Stimulated activated naive CD8-positive, alpha-beta T cell treated with anti-CD3 and anti-CD28 coated beads, Interleukin-15, Interleukin-2, amounts not matched to agents 100 ng/mL and 50 ng/mL, for 24 hours (primary cell): ENCODE results near the gene IFT52.
"Not testable (repeated sequence)": the region's sequence is repeated elsewhere in the genome, so short reads cannot be mapped to it uniquely, and the experiment has no call there.

Experiments used
- H3K27ac Mint-ChIP-seq: one replicate; pipeline ENCODE4 v1.8.0; 2021; ENCODE audit warnings: mild to moderate bottlenecking, mixed read lengths
- H3K27me3 Mint-ChIP-seq: one replicate; pipeline ENCODE4 v1.8.0; 2021; ENCODE audit warnings: mixed read lengths
- H3K36me3 Mint-ChIP-seq: one replicate; pipeline ENCODE4 v1.8.0; 2021; ENCODE audit warnings: low read depth, mixed read lengths
- H3K4me1 Mint-ChIP-seq: one replicate; pipeline ENCODE4 v1.8.0; 2021; ENCODE audit warnings: low read depth, mixed read lengths
- H3K4me3 Mint-ChIP-seq: one replicate; pipeline ENCODE4 v1.8.0; 2021; ENCODE audit warnings: mild to moderate bottlenecking, mixed read lengths
- H3K9me3 Mint-ChIP-seq: one replicate; pipeline ENCODE4 v1.8.0; 2021; ENCODE audit warnings: mixed read lengths

Gene IFT52

GRCh38 chr20:43583133-43583864 is 7.4 kb upstream of the IFT52 start:
- Mint-ChIP-seq H3K4me3 (no peak overlapping the region), H3K9me3 (no peaks in the 10 kb centered on the region), H3K27ac (no peak overlapping the region), H3K4me1 (no peaks in the 10 kb centered on the region), H3K36me3 (no peaks in the 10 kb centered on the region), H3K27me3 (peaks cover 5% of the 10 kb centered on the region)

DNA sequence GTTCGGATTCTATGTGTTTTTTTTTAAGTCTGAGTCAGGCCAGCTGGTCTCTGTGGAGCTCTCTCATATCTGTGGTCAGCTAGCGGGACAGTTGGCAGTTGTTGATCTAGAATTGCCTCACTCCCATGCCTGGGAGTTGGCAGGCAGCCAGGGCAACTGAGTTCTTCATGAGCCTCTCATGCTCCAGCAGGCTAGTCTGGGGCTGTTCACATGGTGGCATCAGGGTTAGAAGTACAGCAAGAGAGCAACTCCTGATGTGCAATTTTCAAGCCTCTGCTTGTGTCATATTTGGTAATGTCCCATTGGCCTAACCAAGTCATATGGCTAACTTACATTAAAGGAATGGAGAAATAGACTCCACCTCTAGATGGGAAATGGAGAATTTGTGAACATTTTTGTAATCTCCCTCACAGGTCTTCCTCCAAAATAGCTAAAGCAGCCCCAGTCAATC is 6.7 kb upstream of the IFT52 start:
- H3K9me3 Mint-ChIP-seq, result no peaks in the 10 kb centered on the region
- H3K27ac Mint-ChIP-seq, result no peak overlapping the region
- peaks cover 5% of the 10 kb centered on the region for H3K27me3 Mint-ChIP-seq
- H3K4me1 Mint-ChIP-seq, result no peaks in the 10 kb centered on the region
- no peaks in the 10 kb centered on the region for H3K36me3 Mint-ChIP-seq
- H3K4me3 Mint-ChIP-seq, result no peak overlapping the region

DNA sequence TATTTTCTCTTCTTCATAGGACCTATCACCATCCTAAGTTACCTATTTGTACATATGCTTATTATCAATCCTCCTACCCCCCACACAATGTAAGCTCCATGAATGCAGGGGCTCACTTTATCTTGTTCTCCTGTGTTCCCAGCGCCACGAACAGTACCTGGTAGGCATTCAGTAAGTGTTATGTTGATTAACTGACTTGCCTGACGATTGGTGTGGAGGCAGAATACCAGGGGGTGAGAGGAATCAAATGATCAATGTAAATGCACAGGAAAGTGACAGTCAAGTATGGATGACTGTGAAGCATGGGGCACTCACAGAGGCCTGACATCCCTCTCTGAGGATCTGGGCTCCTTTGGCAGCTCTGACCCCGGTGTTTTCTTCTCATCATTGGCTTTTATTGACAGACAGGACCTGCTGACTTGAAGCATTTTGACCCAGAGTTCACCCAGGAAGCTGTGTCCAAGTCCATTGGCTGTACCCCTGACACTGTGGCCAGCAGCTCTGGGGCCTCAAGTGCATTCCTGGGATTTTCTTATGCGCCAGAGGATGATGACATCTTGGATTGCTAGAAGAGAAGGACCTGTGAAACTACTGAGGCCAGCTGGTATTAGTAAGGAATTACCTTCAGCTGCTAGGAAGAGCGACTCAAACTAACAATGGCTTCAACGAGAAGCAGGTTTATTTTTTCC is 6.1 kb upstream of the IFT52 start:
- H3K4me1 Mint-ChIP-seq, result peaks cover under 1% of the 10 kb centered on the region
- peaks cover 5% of the 10 kb centered on the region for H3K27me3 Mint-ChIP-seq
- no peak overlapping the region for H3K4me3 Mint-ChIP-seq
- no peak overlapping the region for H3K27ac Mint-ChIP-seq
- no peaks in the 10 kb centered on the region for H3K9me3 Mint-ChIP-seq
- H3K36me3 Mint-ChIP-seq, result no peaks in the 10 kb centered on the region

DNA sequence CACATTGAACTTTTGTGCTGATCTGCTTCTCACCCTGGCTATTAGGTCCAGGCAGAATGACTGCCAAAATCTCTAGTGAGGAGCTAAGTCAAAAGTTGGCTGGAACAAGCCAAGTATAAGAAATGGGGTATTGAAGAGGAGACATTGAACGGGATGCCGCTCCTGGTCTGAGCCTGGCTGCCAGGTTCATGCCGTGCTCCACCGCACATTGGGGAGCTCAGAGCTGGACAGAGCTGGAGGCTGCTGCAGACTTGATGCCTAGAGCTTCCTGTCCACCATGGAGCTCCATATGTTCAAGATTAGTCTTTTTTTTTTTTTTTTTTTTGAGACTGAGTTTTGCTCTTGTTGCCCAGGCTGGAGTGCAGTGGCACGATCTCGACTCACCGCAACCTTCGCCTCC is 4.1 kb upstream of the IFT52 start:
- no peak overlapping the region for H3K27ac Mint-ChIP-seq
- peaks cover 5% of the 10 kb centered on the region for H3K27me3 Mint-ChIP-seq
- H3K36me3 Mint-ChIP-seq, result no peaks in the 10 kb centered on the region
- H3K4me3 Mint-ChIP-seq, result no peak overlapping the region
- peaks cover 14% of the 10 kb centered on the region for H3K4me1 Mint-ChIP-seq
- H3K9me3 Mint-ChIP-seq, result no peaks in the 10 kb centered on the region

- H3K27me3 Mint-ChIP-seq, H3K9me3 Mint-ChIP-seq, H3K4me3 Mint-ChIP-seq, H3K27ac Mint-ChIP-seq, H3K36me3 Mint-ChIP-seq: not testable (repeated sequence)
- H3K4me1 Mint-ChIP-seq, result peaks cover 20% of the 10 kb centered on the region
Observed at GRCh38 chr20:43588526-43588925, 2.2 kb upstream of the IFT52 start.

GRCh38 chr20:43590036-43590391 is 723 bp upstream of the IFT52 start:
- peaks cover 20% of the 10 kb centered on the region for H3K4me1 Mint-ChIP-seq
- peaks cover 9% of the 10 kb centered on the region for H3K36me3 Mint-ChIP-seq
- H3K27me3 Mint-ChIP-seq, result peaks cover 5% of the 10 kb centered on the region
- H3K4me3 Mint-ChIP-seq, result peak overlapping the region; percentile 90
- H3K9me3 Mint-ChIP-seq, result no peaks in the 10 kb centered on the region
- peak overlapping the region; percentile 97 for H3K27ac Mint-ChIP-seq

GRCh38 chr20:43601960-43602359 is 11.2 kb downstream of the IFT52 start:
- H3K4me1 Mint-ChIP-seq, H3K4me3 Mint-ChIP-seq, H3K27me3 Mint-ChIP-seq, H3K9me3 Mint-ChIP-seq, H3K27ac Mint-ChIP-seq: not testable (repeated sequence)
- peaks cover 24% of the 10 kb centered on the region for H3K36me3 Mint-ChIP-seq

- Mint-ChIP-seq H3K9me3 (no peaks in the 10 kb centered on the region), H3K4me1 (no peaks in the 10 kb centered on the region), H3K36me3 (peaks cover 18% of the 10 kb centered on the region), H3K27ac (no peak overlapping the region), H3K4me3 (no peak overlapping the region), H3K27me3 (no peaks in the 10 kb centered on the region)
Observed at GRCh38 chr20:43603124-43603523, 12.4 kb downstream of the IFT52 start.

DNA sequence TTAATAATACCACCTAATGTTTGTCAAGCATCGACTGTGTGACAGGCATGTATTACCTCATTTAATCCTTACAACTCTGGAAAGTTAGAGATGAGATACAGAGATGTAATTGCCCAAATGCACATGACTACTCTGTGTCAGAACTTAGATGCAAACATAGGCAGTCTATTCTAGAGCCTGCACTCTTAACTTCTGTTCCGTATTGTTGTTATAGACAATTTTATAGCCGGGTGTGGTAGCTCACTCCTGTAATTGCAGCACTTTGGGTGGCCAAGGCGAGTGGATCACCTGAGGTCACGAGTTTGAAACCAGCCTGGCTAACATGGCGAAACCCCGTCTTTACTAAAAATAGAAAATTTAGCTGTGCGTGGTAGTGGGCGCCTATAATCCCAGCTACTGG is 15.0 kb downstream of the IFT52 start:
- no peaks in the 10 kb centered on the region for H3K27me3 Mint-ChIP-seq
- H3K27ac Mint-ChIP-seq, result no peak overlapping the region
- no peaks in the 10 kb centered on the region for H3K4me1 Mint-ChIP-seq
- no peaks in the 10 kb centered on the region for H3K9me3 Mint-ChIP-seq
- no peak overlapping the region for H3K4me3 Mint-ChIP-seq
- peaks cover 14% of the 10 kb centered on the region for H3K36me3 Mint-ChIP-seq

GRCh38 chr20:43607278-43607677 is 16.5 kb downstream of the IFT52 start:
- not testable (repeated sequence) for H3K27ac Mint-ChIP-seq, H3K4me1 Mint-ChIP-seq, H3K9me3 Mint-ChIP-seq, H3K27me3 Mint-ChIP-seq, H3K4me3 Mint-ChIP-seq
- peaks cover 13% of the 10 kb centered on the region for H3K36me3 Mint-ChIP-seq

- peaks cover 43% of the 10 kb centered on the region for H3K36me3 Mint-ChIP-seq
- no peaks in the 10 kb centered on the region for H3K9me3 Mint-ChIP-seq
- no peak overlapping the region for H3K27ac Mint-ChIP-seq
- H3K27me3 Mint-ChIP-seq, result no peaks in the 10 kb centered on the region
- no peaks in the 10 kb centered on the region for H3K4me1 Mint-ChIP-seq
- no peak overlapping the region for H3K4me3 Mint-ChIP-seq
Observed at GRCh38 chr20:43631598-43631997, 40.9 kb downstream of the IFT52 start.

DNA sequence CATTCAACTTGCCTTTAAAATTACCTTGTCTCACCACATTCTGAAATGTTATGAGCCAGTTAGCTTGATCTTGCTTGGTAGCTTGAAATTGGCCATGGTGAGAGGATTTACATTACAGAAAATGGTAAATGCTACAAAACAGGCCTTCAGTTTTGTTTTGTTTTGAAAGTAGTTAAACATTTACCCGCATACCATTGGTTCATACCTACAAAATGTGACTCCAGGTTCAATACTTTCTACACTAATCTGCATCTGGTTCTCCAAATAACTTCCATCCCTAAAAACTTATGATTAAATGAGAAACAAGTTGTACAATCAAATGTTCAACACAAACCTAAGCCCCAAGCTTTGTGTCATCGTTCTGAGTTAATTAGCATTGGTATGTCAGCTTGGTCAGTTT is 45.7 kb downstream of the IFT52 start:
- Mint-ChIP-seq H3K9me3 (no peaks in the 10 kb centered on the region), H3K27ac (no peak overlapping the region), H3K4me3 (no peak overlapping the region), H3K4me1 (no peaks in the 10 kb centered on the region), H3K36me3 (peaks cover 44% of the 10 kb centered on the region), H3K27me3 (no peaks in the 10 kb centered on the region)

DNA sequence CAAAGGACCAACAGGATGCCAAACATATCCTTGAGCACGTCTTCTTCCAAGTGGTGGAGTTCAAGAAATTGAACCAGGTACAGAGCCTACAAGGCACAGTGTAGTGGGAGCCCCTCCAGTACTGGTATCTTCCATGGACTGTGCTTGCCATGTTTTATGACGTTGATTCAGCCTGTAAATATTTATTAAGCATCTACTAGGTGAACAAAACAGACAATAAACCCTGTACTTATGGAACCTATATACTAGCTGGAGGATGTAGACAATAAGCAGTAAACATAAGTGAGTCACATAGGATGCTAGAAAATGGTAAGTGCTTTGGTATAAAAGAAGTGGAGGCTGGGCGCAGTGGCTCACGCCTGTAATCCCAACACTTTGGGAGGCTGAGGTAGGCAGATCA is 51.8 kb downstream of the IFT52 start:
- no peaks in the 10 kb centered on the region for H3K27me3 Mint-ChIP-seq
- no peak overlapping the region for H3K27ac Mint-ChIP-seq
- no peaks in the 10 kb centered on the region for H3K9me3 Mint-ChIP-seq
- H3K36me3 Mint-ChIP-seq, result peaks cover 28% of the 10 kb centered on the region
- no peaks in the 10 kb centered on the region for H3K4me1 Mint-ChIP-seq
- H3K4me3 Mint-ChIP-seq, result no peak overlapping the region

DNA sequence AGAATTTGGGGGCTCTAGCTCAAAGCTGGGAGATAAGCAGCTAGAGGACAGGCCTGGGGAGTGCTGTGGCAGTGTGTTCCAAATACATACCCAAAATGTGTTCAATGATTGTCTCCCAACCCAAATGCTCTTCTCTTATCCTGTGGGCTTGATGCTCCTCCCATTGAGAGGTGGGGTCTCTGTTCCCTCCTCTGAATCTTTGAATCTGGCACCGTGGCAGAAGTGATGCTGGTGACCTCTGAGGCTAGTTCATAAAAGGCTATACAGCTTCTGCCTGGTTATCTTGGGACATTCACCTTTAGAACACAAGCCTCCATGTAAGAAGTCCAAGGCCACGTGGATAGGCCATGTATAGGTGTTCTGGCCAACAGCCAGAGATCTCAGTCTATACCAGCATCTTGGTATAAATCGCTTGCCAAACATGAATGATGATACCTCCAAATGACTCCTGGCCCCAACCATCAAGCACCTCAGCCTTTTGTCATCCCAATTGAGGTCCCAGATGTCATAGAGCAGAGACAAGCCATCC is 60.3 kb downstream of the IFT52 start:
- Mint-ChIP-seq H3K4me1 (no peaks in the 10 kb centered on the region), H3K36me3 (peaks cover 6% of the 10 kb centered on the region), H3K27ac (no peak overlapping the region), H3K4me3 (no peak overlapping the region), H3K9me3 (no peaks in the 10 kb centered on the region), H3K27me3 (no peaks in the 10 kb centered on the region)

DNA sequence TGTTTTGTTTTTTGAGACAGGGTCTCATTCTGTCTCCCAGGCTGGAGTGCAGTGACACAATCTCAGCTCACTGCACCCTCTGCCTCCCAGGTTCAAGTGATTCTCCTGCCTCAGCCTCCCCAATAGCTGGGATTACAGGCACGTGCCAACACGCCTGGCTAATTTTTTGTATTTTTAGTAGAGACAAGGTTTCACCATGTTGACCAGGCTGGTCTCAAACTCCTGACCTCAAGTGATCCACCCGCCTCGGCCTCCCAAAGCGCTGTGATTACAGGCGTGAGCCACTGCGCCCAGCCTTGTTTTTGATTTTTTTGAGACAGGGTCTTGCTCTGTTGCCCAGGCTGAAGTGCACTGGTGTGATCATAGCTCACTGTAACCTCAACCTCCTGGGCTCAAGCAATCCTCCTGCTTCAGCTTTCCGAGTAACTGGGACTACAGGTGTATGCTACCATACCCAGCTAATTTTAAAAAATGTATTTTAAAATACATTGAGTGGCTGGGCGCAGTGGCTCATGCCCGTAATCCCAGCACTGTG is 61.0 kb downstream of the IFT52 start:
- not testable (repeated sequence) for H3K27me3 Mint-ChIP-seq

More for the DNA sequence above, 61.0 kb downstream of the IFT52 start:
- H3K4me3 Mint-ChIP-seq, H3K9me3 Mint-ChIP-seq, H3K4me1 Mint-ChIP-seq, H3K27ac Mint-ChIP-seq, H3K36me3 Mint-ChIP-seq: not testable (repeated sequence)
